Astrocyte (in vitro differentiated cells and primary cell): ENCODE data around the gene SPATA6L. TPM values are rescaled to one million over a fixed set of nuclear protein-coding genes. Genes with fewer than 3 reads are reported as not detected.
"Not testable (repeated sequence)": the region's sequence is repeated elsewhere in the genome, so short reads cannot be mapped to it uniquely, and the experiment has no call there.

Experiments used
- DNase-seq: peaks from one replicate; pipeline ENCODE4 v3.0.0-alpha.2; 2010; ENCODE audit warnings: low read depth
- FAIRE-seq: peaks from 2 replicates; lab custom pipeline; 2011; peaks lifted over from hg19 to GRCh38; lab: Jason Lieb, UNC
- H2AFZ ChIP-seq: 2 replicates; pipeline ENCODE4 v1.6.0; 2012; ENCODE audit warnings: low read depth, low read length, inconsistent platforms
- H3K27ac ChIP-seq: 2 replicates; pipeline ENCODE4 v1.5.1; 2011; ENCODE audit warnings: low read depth, low read length, inconsistent platforms
- H3K27me3 ChIP-seq: 2 replicates; pipeline ENCODE4 v1.6.0; 2011; ENCODE audit warnings: low read length, inconsistent platforms; ENCODE audit not compliant: insufficient read depth
- H3K36me3 ChIP-seq: 2 replicates; pipeline ENCODE4 v1.5.1; 2011; ENCODE audit warnings: low read length, inconsistent platforms; ENCODE audit not compliant: insufficient read depth
- H3K4me1 ChIP-seq: 2 replicates; pipeline ENCODE4 v1.5.1; 2011; ENCODE audit warnings: low read length, inconsistent platforms; ENCODE audit not compliant: insufficient read depth
- H3K4me2 ChIP-seq: 2 replicates; pipeline ENCODE4 v1.6.0; 2012; ENCODE audit warnings: low read length, inconsistent platforms
- H3K4me3 ChIP-seq: 2 replicates; pipeline ENCODE4 v1.5.1; 2011; ENCODE audit warnings: low read depth, mild to moderate bottlenecking, low read length, inconsistent platforms; ENCODE audit not compliant: insufficient read depth
- H3K79me2 ChIP-seq: 2 replicates; pipeline ENCODE4 v1.6.0; 2012; ENCODE audit warnings: mild to moderate bottlenecking, low read length, inconsistent platforms; ENCODE audit not compliant: insufficient read depth
- H3K9ac ChIP-seq: 2 replicates; pipeline ENCODE4 v1.6.0; 2012; ENCODE audit warnings: mild to moderate bottlenecking, low read length, inconsistent platforms
- H3K9me3 ChIP-seq: 2 replicates; pipeline ENCODE4 v1.5.1; 2012; ENCODE audit warnings: low read depth, mild to moderate bottlenecking, low read length, inconsistent platforms; ENCODE audit not compliant: insufficient read depth
- H4K20me1 ChIP-seq: 2 replicates; pipeline ENCODE4 v1.6.0; 2012; ENCODE audit warnings: low read length, inconsistent platforms; ENCODE audit not compliant: insufficient read depth
- H3K27ac Mint-ChIP-seq: one replicate; pipeline ENCODE4 v1.8.0; 2021; ENCODE audit warnings: mild to moderate bottlenecking, mixed read lengths; ENCODE audit not compliant: unreplicated experiment
- H3K27me3 Mint-ChIP-seq: one replicate; pipeline ENCODE4 v1.8.0; 2021; ENCODE audit warnings: low read depth, mixed read lengths; ENCODE audit not compliant: unreplicated experiment
- H3K36me3 Mint-ChIP-seq: one replicate; pipeline ENCODE4 v1.8.0; 2021; ENCODE audit warnings: low read depth, mixed read lengths; ENCODE audit not compliant: unreplicated experiment
- H3K4me1 Mint-ChIP-seq: one replicate; pipeline ENCODE4 v1.8.0; 2021; ENCODE audit warnings: low read depth, mixed read lengths; ENCODE audit not compliant: unreplicated experiment
- H3K4me3 Mint-ChIP-seq: one replicate; pipeline ENCODE4 v1.8.0; 2021; ENCODE audit warnings: mild to moderate bottlenecking, moderate library complexity, mixed read lengths; ENCODE audit not compliant: unreplicated experiment
- H3K9me3 Mint-ChIP-seq: one replicate; pipeline ENCODE4 v1.8.0; 2021; ENCODE audit warnings: mild to moderate bottlenecking, mixed read lengths; ENCODE audit not compliant: unreplicated experiment
- CTCF ChIP-seq: IDR thresholded peaks from 2 replicates; pipeline ENCODE4 v1.5.1; 2011; ENCODE audit warnings: low read depth, mild to moderate bottlenecking, inconsistent platforms, low read length, moderate library complexity; ENCODE audit not compliant: insufficient read depth
- EZH2 ChIP-seq: IDR thresholded peaks from 2 replicates; pipeline ENCODE4 v1.6.1; 2012; ENCODE audit warnings: mild to moderate bottlenecking, low read length, inconsistent platforms; ENCODE audit not compliant: insufficient read depth
- total RNA-seq: library from RNA; stranded (reverse); gene quantifications from 2 replicates; pipeline ENCODE4 v1.2.1, GENCODE V29; 2021

Gene SPATA6L
- total RNA-seq, 1 donor from 2014 or later, result 2.8 TPM

DNA sequence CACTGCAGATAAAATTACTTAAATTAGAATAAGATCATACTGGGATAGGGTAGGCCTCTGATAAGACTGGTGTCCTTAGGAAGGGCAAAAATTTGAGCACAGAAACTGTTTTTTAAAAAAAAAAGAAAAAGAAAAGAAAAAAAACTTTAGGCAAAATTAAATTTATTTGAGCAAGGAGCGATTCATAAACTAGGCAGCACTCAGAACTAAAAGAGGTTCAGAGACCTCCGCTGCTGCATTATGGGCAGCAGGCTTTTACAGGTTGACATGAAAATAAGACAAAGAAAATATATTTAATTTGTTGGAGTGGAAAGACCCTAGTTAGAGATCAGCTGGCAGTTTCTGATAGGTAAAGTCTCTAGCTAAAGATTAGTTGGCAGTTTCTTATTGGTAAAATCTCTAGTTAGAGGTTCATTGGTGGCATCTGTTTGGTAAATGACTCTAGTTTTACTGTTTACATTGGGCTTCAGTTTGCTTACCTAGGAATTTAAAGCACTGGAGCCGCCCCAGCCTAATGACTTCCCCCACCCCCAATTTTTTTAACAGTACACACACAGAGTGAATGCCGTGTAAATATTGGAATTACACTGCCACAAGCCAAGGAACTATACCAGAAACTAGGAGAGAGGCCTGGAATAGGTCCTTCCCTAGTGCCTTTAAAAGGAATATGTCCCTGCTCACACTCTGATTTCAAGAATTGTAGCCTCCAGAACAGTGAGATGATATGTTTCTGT is 8.7 kb downstream of the SPATA6L start:
- Mint-ChIP-seq H3K27ac (no peak overlapping the region), H3K36me3 (peaks cover 5% of the 10 kb centered on the region), H3K9me3 (no peaks in the 10 kb centered on the region), H3K27me3 (no peaks in the 10 kb centered on the region), H3K4me1 (peaks cover 10% of the 10 kb centered on the region), H3K4me3 (no peak overlapping the region)
- FAIRE-seq (no peak), DNase-seq (no peak)
- no peak overlapping the region for H3K27ac ChIP-seq
- H3K9me3 ChIP-seq, result no peaks in the 10 kb centered on the region
- H3K4me2 ChIP-seq, result no peak overlapping the region
- no peaks in the 10 kb centered on the region for H3K27me3 ChIP-seq
- no peak for TF ChIP-seq CTCF
- no peak for TF ChIP-seq EZH2
- H3K4me3 ChIP-seq, result no peak overlapping the region
- H2AFZ ChIP-seq, result no peak overlapping the region
- H3K4me1 ChIP-seq, result peaks cover 9% of the 10 kb centered on the region
- no peaks in the 10 kb centered on the region for H4K20me1 ChIP-seq
- peaks cover under 1% of the 10 kb centered on the region for H3K79me2 ChIP-seq
- H3K9ac ChIP-seq, result no peak overlapping the region
- H3K36me3 ChIP-seq, result no peaks in the 10 kb centered on the region

GRCh38 chr9:4656621-4657020 is 9.7 kb downstream of the SPATA6L start:
- Mint-ChIP-seq H3K27me3 (no peaks in the 10 kb centered on the region), H3K4me3 (no peak overlapping the region), H3K27ac (no peak overlapping the region), H3K4me1 (peaks cover 5% of the 10 kb centered on the region), H3K9me3 (no peaks in the 10 kb centered on the region), H3K36me3 (peaks cover 4% of the 10 kb centered on the region)
- Histone ChIP-seq H4K20me1 (no peaks in the 10 kb centered on the region), H3K9ac (no peak overlapping the region), H3K36me3 (no peaks in the 10 kb centered on the region), H3K4me1 (peaks cover 5% of the 10 kb centered on the region), H3K4me3 (no peak overlapping the region), H3K27me3 (no peaks in the 10 kb centered on the region), H2AFZ (no peak overlapping the region), H3K9me3 (no peaks in the 10 kb centered on the region), H3K27ac (no peak overlapping the region), H3K4me2 (no peak overlapping the region), H3K79me2 (no peaks in the 10 kb centered on the region)
- DNase-seq, result no peak
- TF ChIP-seq CTCF (no peak), EZH2 (no peak)
- no peak for FAIRE-seq

DNA sequence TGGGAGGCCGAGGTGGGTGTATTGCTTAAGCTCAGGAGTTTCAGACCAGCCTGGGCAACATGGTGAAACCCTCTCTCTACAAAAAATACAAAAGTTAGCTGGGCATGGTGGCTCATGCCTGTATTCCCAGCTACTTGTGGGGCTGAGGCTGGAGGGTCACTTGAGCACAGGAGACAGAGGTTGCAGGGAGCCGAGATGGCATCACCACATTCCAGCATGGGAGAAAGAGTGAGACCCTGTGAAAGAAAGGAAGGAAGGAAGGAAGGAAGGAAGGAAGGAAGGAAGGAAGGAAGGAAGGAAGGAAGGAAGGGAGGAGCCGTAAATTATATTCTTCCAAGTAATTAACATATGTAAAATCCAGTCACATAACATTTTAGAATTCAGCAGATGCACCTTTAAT is 10.1 kb downstream of the SPATA6L start:
- H3K9ac ChIP-seq, H3K9me3 ChIP-seq: not testable (repeated sequence)

More for the DNA sequence above, 10.1 kb downstream of the SPATA6L start:
- not testable (repeated sequence) for H3K4me1 Mint-ChIP-seq, H3K4me3 ChIP-seq, H3K4me2 ChIP-seq, H3K27me3 Mint-ChIP-seq, FAIRE-seq, H3K4me1 ChIP-seq, H3K79me2 ChIP-seq, H2AFZ ChIP-seq, H3K36me3 ChIP-seq, H3K27ac Mint-ChIP-seq, H3K36me3 Mint-ChIP-seq, H3K27ac ChIP-seq, H3K27me3 ChIP-seq, DNase-seq, H3K9me3 Mint-ChIP-seq, H4K20me1 ChIP-seq, H3K4me3 Mint-ChIP-seq
